HepG2 (cell line): ENCODE measurements around the gene TADA3. TPM values are rescaled to one million over a fixed set of nuclear protein-coding genes. Genes with fewer than 3 reads are reported as not detected.

ENCODE experiments used
- ATF7-NPFF ChIP-seq: sonication (generic); formaldehyde crosslinking; IDR thresholded peaks from 2 replicates; pipeline ENCODE4 v1.8.1; 2023; ENCODE audit warnings: mild to moderate bottlenecking, low read depth, missing genetic modification reagents, moderate library complexity
- BRCA1 ChIP-seq: sonication (generic); formaldehyde crosslinking; IDR thresholded peaks from 2 replicates; pipeline ENCODE4 v1.4.0; 2020; ENCODE audit warnings: missing genetic modification reagents
- CHCHD3 ChIP-seq: sonication (generic); formaldehyde crosslinking; IDR thresholded peaks from 2 replicates; pipeline ENCODE4 v1.8.0; 2022; ENCODE audit warnings: mild to moderate bottlenecking, missing genetic modification reagents, moderate library complexity
- CREB3 ChIP-seq: sonication (generic); formaldehyde crosslinking; IDR thresholded peaks from 2 replicates; pipeline ENCODE4 v1.5.0; 2020; ENCODE audit warnings: missing genetic modification reagents
- ERF ChIP-seq: IDR thresholded peaks from 2 replicates; pipeline ENCODE4 v1.6.1; 2018; ENCODE audit warnings: missing biosample characterization, missing genetic modification reagents
- FOXA1 ChIP-seq, 2 experiments: fragments of 450-650 bp in 1 of 2; sonication (generic) in 1 of 2; formaldehyde crosslinking in 1 of 2; IDR thresholded peaks; 2 replicates each; pipeline versions ENCODE4 v1.4.0 to v1.6.1; 2016 to 2020; ENCODE audit warnings: missing genetic modification reagents in 1 of 2
- FOXO1 ChIP-seq: sonication (generic); formaldehyde crosslinking; IDR thresholded peaks from 2 replicates; pipeline ENCODE4 v1.4.0; 2020; ENCODE audit warnings: missing genetic modification reagents
- IRX3 ChIP-seq: sonication (generic); formaldehyde crosslinking; IDR thresholded peaks from 2 replicates; pipeline ENCODE4 v1.8.1; 2023; ENCODE audit warnings: mild to moderate bottlenecking, low read depth, missing genetic modification reagents, borderline replicate concordance
- KDM6A ChIP-seq: IDR thresholded peaks from 2 replicates; pipeline ENCODE4 v1.6.1; 2016; ENCODE audit warnings: low read depth
- MAFG ChIP-seq: sonication (generic); formaldehyde crosslinking; IDR thresholded peaks from 2 replicates; pipeline ENCODE4 v1.5.1; 2020; ENCODE audit warnings: mild to moderate bottlenecking, missing genetic modification reagents
- RXRA ChIP-seq: sonication (generic); formaldehyde crosslinking; IDR thresholded peaks from 2 replicates; pipeline ENCODE4 v1.5.1; 2020; ENCODE audit warnings: missing genetic modification reagents
- TRIM24 ChIP-seq: sonication (generic); formaldehyde crosslinking; IDR thresholded peaks from 2 replicates; pipeline ENCODE4 v1.8.0; 2022; ENCODE audit warnings: mild to moderate bottlenecking, missing genetic modification reagents
- ZBTB1 ChIP-seq: sonication (generic); formaldehyde crosslinking; IDR thresholded peaks from 2 replicates; pipeline ENCODE4 v1.4.0; 2020; ENCODE audit warnings: missing genetic modification reagents, borderline replicate concordance
- ZNF251 ChIP-seq: sonication (generic); formaldehyde crosslinking; IDR thresholded peaks from 2 replicates; pipeline ENCODE4 v1.9.0; 2021; ENCODE audit warnings: mild to moderate bottlenecking, missing genetic modification reagents
- ZNF678 ChIP-seq: sonication (generic); formaldehyde crosslinking; IDR thresholded peaks from 2 replicates; pipeline ENCODE4 v1.4.0; 2020; ENCODE audit warnings: mild to moderate bottlenecking, missing genetic modification reagents
- polyA plus RNA-seq, 8 experiments: library from polyadenylated mRNA; depleted of rRNA in 3 of 8; stranded (reverse) in 7 of 8; unstranded in 1 of 8; fragments of >200 nt; fragmentation: Illumina TruSeq in 4 of 8; extraction: Trizol in 4 of 8; gene quantifications; 2 replicates each; pipeline versions ENCODE4 v1.2.1 to v1.2.3, GENCODE V29; 2011 to 2016; ENCODE audit warnings: low read depth in 4 of 8, missing spikeins in 1 of 8, mixed read lengths in 1 of 8; ENCODE audit not compliant: insufficient read depth in 1 of 8
- total RNA-seq, 5 experiments: library from RNA; depleted of rRNA; stranded (reverse); fragments of >200 nt; fragmentation: Illumina TruSeq; extraction: Trizol; gene quantifications; 2 replicates each; pipeline ENCODE4 v1.2.3, GENCODE V29; 2016; ENCODE audit warnings: low read depth in 1 of 5
- TF ChIP-seq, protein P1 (sequence below): sonication (generic); formaldehyde crosslinking; IDR thresholded peaks from 2 replicates; pipeline ENCODE4 v1.4.0; 2020; ENCODE audit warnings: low read depth, missing genetic modification reagents
- TF ChIP-seq, protein P2 (sequence below): sonication (generic); formaldehyde crosslinking; IDR thresholded peaks from 2 replicates; pipeline ENCODE4 v1.4.0; 2020; ENCODE audit warnings: mild to moderate bottlenecking, missing genetic modification reagents
- TF ChIP-seq, protein P3 (sequence below): sonication (generic); formaldehyde crosslinking; IDR thresholded peaks from 2 replicates; pipeline ENCODE4 v1.4.0; 2020; ENCODE audit warnings: missing genetic modification reagents, low read depth, mild to moderate bottlenecking, borderline replicate concordance
- TF ChIP-seq, protein P4 (sequence below): sonication (generic); formaldehyde crosslinking; IDR thresholded peaks from 2 replicates; pipeline ENCODE4 v1.5.1; 2020; ENCODE audit warnings: missing genetic modification reagents, mild to moderate bottlenecking, borderline replicate concordance

The TADA3 gene
- total and polyA plus RNA-seq, 2 of the 13 experiments (the other 11 are each of a cell fraction or from before 2014, with no cell fraction given), result 32.1 to 37.1 TPM

GRCh38 chr3:9834520-9835380 lies 42.5 kb upstream of the TADA3 start (continued):
- TF ChIP-seq, protein P1, sequence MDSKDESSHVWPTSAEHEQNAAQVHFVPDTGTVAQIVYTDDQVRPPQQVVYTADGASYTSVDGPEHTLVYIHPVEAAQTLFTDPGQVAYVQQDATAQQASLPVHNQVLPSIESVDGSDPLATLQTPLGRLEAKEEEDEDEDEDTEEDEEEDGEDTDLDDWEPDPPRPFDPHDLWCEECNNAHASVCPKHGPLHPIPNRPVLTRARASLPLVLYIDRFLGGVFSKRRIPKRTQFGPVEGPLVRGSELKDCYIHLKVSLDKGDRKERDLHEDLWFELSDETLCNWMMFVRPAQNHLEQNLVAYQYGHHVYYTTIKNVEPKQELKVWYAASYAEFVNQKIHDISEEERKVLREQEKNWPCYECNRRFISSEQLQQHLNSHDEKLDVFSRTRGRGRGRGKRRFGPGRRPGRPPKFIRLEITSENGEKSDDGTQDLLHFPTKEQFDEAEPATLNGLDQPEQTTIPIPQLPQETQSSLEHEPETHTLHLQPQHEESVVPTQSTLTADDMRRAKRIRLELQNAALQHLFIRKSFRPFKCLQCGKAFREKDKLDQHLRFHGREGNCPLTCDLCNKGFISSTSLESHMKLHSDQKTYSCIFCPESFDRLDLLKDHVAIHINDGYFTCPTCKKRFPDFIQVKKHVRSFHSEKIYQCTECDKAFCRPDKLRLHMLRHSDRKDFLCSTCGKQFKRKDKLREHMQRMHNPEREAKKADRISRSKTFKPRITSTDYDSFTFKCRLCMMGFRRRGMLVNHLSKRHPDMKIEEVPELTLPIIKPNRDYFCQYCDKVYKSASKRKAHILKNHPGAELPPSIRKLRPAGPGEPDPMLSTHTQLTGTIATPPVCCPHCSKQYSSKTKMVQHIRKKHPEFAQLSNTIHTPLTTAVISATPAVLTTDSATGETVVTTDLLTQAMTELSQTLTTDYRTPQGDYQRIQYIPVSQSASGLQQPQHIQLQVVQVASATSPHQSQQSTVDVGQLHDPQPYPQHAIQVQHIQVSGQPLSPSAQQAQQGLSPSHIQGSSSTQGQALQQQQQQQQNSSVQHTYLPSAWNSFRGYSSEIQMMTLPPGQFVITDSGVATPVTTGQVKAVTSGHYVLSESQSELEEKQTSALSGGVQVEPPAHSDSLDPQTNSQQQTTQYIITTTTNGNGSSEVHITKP (CRISPR knock-in tag), result peak; percentile 77; the same call in 1 of the 2 replicates
- TF ChIP-seq, protein P2, sequence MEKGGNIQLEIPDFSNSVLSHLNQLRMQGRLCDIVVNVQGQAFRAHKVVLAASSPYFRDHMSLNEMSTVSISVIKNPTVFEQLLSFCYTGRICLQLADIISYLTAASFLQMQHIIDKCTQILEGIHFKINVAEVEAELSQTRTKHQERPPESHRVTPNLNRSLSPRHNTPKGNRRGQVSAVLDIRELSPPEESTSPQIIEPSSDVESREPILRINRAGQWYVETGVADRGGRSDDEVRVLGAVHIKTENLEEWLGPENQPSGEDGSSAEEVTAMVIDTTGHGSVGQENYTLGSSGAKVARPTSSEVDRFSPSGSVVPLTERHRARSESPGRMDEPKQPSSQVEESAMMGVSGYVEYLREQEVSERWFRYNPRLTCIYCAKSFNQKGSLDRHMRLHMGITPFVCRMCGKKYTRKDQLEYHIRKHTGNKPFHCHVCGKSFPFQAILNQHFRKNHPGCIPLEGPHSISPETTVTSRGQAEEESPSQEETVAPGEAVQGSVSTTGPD (CRISPR knock-in tag), result no peak
- TF ChIP-seq ZNF251, result no peak
- TF ChIP-seq, protein P3, sequence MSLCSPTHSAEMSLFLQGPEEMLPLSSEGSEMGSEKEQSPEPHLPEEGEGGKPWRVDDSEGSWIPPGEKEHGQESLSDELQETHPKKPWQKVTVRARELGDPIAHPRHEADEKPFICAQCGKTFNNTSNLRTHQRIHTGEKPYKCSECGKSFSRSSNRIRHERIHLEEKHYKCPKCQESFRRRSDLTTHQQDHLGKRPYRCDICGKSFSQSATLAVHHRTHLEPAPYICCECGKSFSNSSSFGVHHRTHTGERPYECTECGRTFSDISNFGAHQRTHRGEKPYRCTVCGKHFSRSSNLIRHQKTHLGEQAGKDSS, result no peak
- TF ChIP-seq TRIM24 (CRISPR knock-in tag), result no peak
- TF ChIP-seq CHCHD3 (CRISPR knock-in tag), result 0 out of 2 replicates have a peak, but pooled peaks have one; percentile 30
- no peak for TF ChIP-seq ERF
- TF ChIP-seq KDM6A, result no peak
- TF ChIP-seq ATF7-NPFF, result no peak
- peak; percentile 88 for TF ChIP-seq RXRA
- TF ChIP-seq FOXO1 (CRISPR knock-in tag), result no peak
- TF ChIP-seq ZBTB1 (CRISPR knock-in tag), result no peak
- TF ChIP-seq, protein P4, sequence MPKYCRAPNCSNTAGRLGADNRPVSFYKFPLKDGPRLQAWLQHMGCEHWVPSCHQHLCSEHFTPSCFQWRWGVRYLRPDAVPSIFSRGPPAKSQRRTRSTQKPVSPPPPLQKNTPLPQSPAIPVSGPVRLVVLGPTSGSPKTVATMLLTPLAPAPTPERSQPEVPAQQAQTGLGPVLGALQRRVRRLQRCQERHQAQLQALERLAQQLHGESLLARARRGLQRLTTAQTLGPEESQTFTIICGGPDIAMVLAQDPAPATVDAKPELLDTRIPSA (CRISPR knock-in tag), result no peak
- no peak for TF ChIP-seq BRCA1 (CRISPR knock-in tag)
- no peak for TF ChIP-seq IRX3 (CRISPR knock-in tag)
- no peak for TF ChIP-seq MAFG (CRISPR knock-in tag)
- TF ChIP-seq CREB3, result no peak
- no peak for TF ChIP-seq ZNF678
- TF ChIP-seq FOXA1 (IDR thresholded peaks at IDR 0.05), result no peak
- TF ChIP-seq FOXA1 (CRISPR knock-in tag; IDR thresholded peaks at IDR 0.05), result no peak
